ENCODE measurements around the gene ATXN8OS. TPM values are rescaled to one million over a fixed set of nuclear protein-coding genes. Genes with fewer than 3 reads are reported as not detected.

Gene ATXN8OS
- total RNA-seq: not detected

DNA sequence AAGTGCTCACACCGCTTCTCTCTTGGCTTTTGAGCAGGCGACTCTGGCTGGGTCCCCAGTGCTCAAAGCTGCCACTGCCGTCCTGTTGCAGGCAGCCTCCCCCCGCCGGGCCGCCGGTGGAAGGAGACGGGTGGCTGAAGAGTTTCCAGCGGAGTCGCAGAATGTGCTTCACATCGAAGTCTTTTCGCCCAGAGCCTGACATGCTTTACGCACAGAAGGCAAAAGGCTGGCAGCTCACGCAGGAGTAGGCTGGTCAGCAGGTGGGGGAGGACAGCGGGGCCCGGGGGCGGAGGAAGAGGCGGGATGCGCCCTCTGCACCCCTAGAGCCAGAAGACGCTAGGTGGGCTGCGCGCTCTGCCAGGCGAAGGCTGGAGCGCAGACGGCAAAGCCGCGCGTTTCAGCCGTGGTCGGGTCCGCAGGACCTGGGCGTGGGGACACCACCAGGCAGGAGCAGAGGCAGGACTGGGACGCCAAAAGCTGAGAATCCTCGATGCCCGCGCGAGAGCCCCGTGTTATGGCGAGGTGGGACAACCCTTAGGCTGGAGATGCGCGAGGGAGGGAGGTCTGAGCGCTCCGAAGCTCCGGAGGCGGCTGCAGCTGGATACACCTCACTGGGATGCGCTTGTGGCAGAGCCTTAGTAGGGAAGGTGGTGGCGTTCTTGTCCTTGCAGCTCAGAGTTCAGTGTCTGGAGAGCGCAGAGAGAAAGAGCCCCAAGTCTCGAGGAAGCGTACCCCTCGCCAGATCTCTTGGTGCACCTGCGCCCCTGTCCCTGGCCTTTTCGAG is at the start of gene ATXN8OS:
Gene ATXN8OS (plus strand): TSS at position 329 of the 784 bp plus-strand sequence.
- H3K4me1 ChIP-seq: no peaks in the 10 kb centered on the region
- H3K9me3 ChIP-seq: no peaks in the 10 kb centered on the region
- no peak for DNase-seq (ENCODE audit: low spot score in 2 of 2)
- H3K27ac ChIP-seq: no peak within 1 kb of the TSS
- TF ChIP-seq, protein P1, sequence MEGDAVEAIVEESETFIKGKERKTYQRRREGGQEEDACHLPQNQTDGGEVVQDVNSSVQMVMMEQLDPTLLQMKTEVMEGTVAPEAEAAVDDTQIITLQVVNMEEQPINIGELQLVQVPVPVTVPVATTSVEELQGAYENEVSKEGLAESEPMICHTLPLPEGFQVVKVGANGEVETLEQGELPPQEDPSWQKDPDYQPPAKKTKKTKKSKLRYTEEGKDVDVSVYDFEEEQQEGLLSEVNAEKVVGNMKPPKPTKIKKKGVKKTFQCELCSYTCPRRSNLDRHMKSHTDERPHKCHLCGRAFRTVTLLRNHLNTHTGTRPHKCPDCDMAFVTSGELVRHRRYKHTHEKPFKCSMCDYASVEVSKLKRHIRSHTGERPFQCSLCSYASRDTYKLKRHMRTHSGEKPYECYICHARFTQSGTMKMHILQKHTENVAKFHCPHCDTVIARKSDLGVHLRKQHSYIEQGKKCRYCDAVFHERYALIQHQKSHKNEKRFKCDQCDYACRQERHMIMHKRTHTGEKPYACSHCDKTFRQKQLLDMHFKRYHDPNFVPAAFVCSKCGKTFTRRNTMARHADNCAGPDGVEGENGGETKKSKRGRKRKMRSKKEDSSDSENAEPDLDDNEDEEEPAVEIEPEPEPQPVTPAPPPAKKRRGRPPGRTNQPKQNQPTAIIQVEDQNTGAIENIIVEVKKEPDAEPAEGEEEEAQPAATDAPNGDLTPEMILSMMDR (IDR thresholded peaks at IDR 0.05): no peak
- TF ChIP-seq POLR2AphosphoS5 (IDR thresholded peaks at IDR 0.05): no peak
- no peak for TF ChIP-seq POLR2A (IDR thresholded peaks at IDR 0.05)
- H3K36me3 ChIP-seq: no peaks in the 10 kb centered on the region
- no peak within 1 kb of the TSS for H3K4me3 ChIP-seq
- intact Hi-C loops (cut with DNase I; ENCODE audit: low total_unique reads): no loop called here
- peaks cover 0 to 21% of the 10 kb centered on the region in 2 donors for H3K27me3 ChIP-seq

- TF ChIP-seq POLR2AphosphoS5 (IDR thresholded peaks at IDR 0.05) (no peak), POLR2A (IDR thresholded peaks at IDR 0.05) (no peak)
- TF ChIP-seq, protein P1 (IDR thresholded peaks at IDR 0.05): no peak
- Histone ChIP-seq H3K4me3 (no peak overlapping the region), H3K36me3 (no peaks in the 10 kb centered on the region), H3K4me1 (no peaks in the 10 kb centered on the region), H3K9me3 (no peaks in the 10 kb centered on the region), H3K27me3 (no peaks in the 10 kb centered on the region), H3K27ac (no peak overlapping the region)
- intact Hi-C loops (cut with DNase I; ENCODE audit: low total_unique reads): loop anchor here (5.0 kb wide), 1 partner anchor 358 kb away; no protein-coding TSS in a partner anchor
- no peak for DNase-seq (ENCODE audit: low spot score in 2 of 2)
These were observed 27.6 kb upstream of the ATXN8OS start for GRCh38 chr13:70080012-70080411.

- no peak overlapping the region for H3K4me3 ChIP-seq
- H3K27me3 ChIP-seq: no peaks in the 10 kb centered on the region
- no peak for TF ChIP-seq POLR2A (IDR thresholded peaks at IDR 0.05)
- TF ChIP-seq, protein P1 (IDR thresholded peaks at IDR 0.05): no peak
- no peak for TF ChIP-seq POLR2AphosphoS5 (IDR thresholded peaks at IDR 0.05)
- intact Hi-C loops (cut with DNase I; ENCODE audit: low total_unique reads): no loop called here
- no peaks in the 10 kb centered on the region for H3K4me1 ChIP-seq
- no peak overlapping the region for H3K27ac ChIP-seq
- DNase-seq (ENCODE audit: low spot score in 2 of 2): no peak
- no peaks in the 10 kb centered on the region for H3K36me3 ChIP-seq
- H3K9me3 ChIP-seq: no peaks in the 10 kb centered on the region
These were observed 20.4 kb upstream of the ATXN8OS start for GRCh38 chr13:70087247-70087646.

DNA sequence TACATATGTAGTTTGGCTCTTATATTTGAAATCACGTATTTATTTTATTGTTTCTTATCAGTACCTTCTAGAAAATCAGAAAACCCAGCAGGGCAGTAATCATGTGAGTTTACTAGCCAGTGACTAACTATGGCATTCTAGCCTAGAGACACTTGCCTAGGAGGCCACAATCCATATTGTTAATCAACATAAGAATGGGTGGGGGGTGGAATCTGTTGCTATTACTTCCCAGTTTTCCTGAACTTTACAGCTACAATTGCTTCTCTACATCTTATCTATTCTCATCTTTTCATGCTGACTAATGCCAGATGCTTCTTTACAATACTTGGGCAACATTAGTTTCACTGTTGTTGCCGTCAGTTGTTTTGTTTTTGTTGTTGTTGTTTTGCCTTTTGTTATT is 18.7 kb upstream of the ATXN8OS start:
- no peaks in the 10 kb centered on the region for H3K27me3 ChIP-seq
- no peak for DNase-seq (ENCODE audit: low spot score in 2 of 2)
- no peaks in the 10 kb centered on the region for H3K4me1 ChIP-seq
- TF ChIP-seq POLR2AphosphoS5 (IDR thresholded peaks at IDR 0.05) (no peak), POLR2A (IDR thresholded peaks at IDR 0.05) (no peak)
- TF ChIP-seq, protein P1 (IDR thresholded peaks at IDR 0.05): no peak
- H3K27ac ChIP-seq: no peak overlapping the region
- H3K36me3 ChIP-seq: no peaks in the 10 kb centered on the region
- H3K4me3 ChIP-seq: no peak overlapping the region
- H3K9me3 ChIP-seq: no peaks in the 10 kb centered on the region
- intact Hi-C loops (cut with DNase I; ENCODE audit: low total_unique reads): no loop called here

DNA sequence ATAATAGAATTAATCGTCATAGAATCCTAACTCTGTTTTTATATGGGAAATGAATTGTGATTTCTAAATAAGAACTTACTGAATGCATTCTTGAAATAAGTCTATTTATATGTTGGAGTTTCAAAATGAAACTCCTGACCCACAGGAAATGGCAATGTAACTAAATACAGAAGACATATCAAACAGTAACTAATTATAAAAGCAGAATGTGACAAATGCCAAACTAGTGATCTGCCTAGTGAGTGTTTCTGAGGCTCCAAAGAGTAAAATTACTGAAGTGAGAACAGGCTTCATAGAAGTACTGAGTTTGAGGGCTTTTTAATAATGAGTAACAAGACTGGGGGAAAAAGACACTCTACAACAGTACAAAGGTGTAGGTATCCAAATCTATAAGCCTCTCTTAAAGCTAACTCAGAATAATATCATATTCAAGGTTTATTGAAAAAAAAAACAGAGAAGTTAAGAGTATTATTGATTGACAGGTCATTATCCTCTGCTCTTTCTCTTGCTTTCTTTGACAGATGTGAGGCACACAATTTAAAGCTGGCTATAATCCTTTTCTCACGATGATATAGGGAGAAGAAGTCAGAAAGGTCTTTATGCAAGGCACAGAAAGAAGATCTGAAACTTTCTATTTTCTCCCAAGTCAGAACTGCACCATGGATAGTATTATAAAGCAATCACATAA is 17.4 kb upstream of the ATXN8OS start:
- TF ChIP-seq POLR2A (IDR thresholded peaks at IDR 0.05) (no peak), POLR2AphosphoS5 (IDR thresholded peaks at IDR 0.05) (no peak)
- TF ChIP-seq, protein P1 (IDR thresholded peaks at IDR 0.05): no peak
- Histone ChIP-seq H3K27ac (no peak overlapping the region), H3K9me3 (no peaks in the 10 kb centered on the region), H3K27me3 (no peaks in the 10 kb centered on the region), H3K36me3 (no peaks in the 10 kb centered on the region), H3K4me1 (no peaks in the 10 kb centered on the region), H3K4me3 (no peak overlapping the region)
- intact Hi-C loops (cut with DNase I; ENCODE audit: low total_unique reads): no loop called here
- no peak for DNase-seq (ENCODE audit: low spot score in 2 of 2)

Measured in breast epithelium (tissue), 4 donors.